HEK293 (cell line): ENCODE measurements around the gene ADAMTS8.

ENCODE experiments used
- CTCF ChIA-PET: fragments of 350-600 bp; formaldehyde crosslinking; extraction: SDS; loops from one replicate; lab custom pipeline; 2021; ENCODE audit warnings: antibody characterized with exemption; lab: Yijun Ruan, JAX
- POLR2A ChIA-PET: fragments of 300-600 bp; formaldehyde crosslinking; extraction: SDS; loops from one replicate; lab custom pipeline; 2020; ENCODE audit warnings: antibody characterized with exemption, inconsistent platforms; lab: Yijun Ruan, JAX
- H3K27ac ChIP-seq: fragments of 200-500 bp; sonication (Bioruptor generic); 2 replicates; pipeline ENCODE4 v1.5.1; 2014; ENCODE audit warnings: low read depth, low read length, control low read depth, inconsistent platforms; ENCODE audit errors: extremely low read depth
- H3K36me3 ChIP-seq, 2 experiments: fragments of 200-500 bp in 1 of 2; sonication (Bioruptor generic) in 1 of 2; 1 replicate in 1 of 2; 2 replicates in 1 of 2; pipeline ENCODE4 v1.5.1; 2014 to 2017; ENCODE audit warnings: inconsistent platforms in 2 of 2, low read length in 2 of 2; ENCODE audit not compliant: control insufficient read depth in 2 of 2, insufficient read depth in 1 of 2
- H3K4me1 ChIP-seq: fragments of 200-500 bp; sonication (Bioruptor generic); 2 replicates; pipeline ENCODE4 v1.5.1; 2014; ENCODE audit warnings: mild to moderate bottlenecking, low read length, inconsistent platforms; ENCODE audit not compliant: control insufficient read depth, insufficient read depth
- H3K4me3 ChIP-seq: 2 replicates; pipeline ENCODE4 v1.5.1; 2011; ENCODE audit warnings: low read depth, mild to moderate bottlenecking, control low read depth, low read length, moderate library complexity
- H3K9me3 ChIP-seq: fragments of 200-500 bp; sonication (Bioruptor generic); 2 replicates; pipeline ENCODE4 v1.5.1; 2014; ENCODE audit warnings: low read depth, low read length, inconsistent platforms; ENCODE audit not compliant: control insufficient read depth, insufficient read depth
- FEZF1 ChIP-seq: fragments of 450-650 bp; formaldehyde crosslinking; IDR thresholded peaks from 2 replicates; pipeline ENCODE4 v1.5.1; 2016; ENCODE audit warnings: missing biosample characterization, missing genetic modification characterization
- GLIS1 ChIP-seq: fragments of 450-650 bp; formaldehyde crosslinking; IDR thresholded peaks from 2 replicates; pipeline ENCODE4 v1.5.1; 2016; ENCODE audit warnings: missing biosample characterization, missing genetic modification characterization
- KLF17 ChIP-seq: fragments of 450-650 bp; formaldehyde crosslinking; IDR thresholded peaks from 2 replicates; pipeline ENCODE4 v1.5.1; 2016; ENCODE audit warnings: missing biosample characterization, missing genetic modification characterization
- RBAK ChIP-seq: fragments of 450-650 bp; formaldehyde crosslinking; IDR thresholded peaks from 2 replicates; pipeline ENCODE4 v1.5.1; 2016; ENCODE audit warnings: missing biosample characterization, missing genetic modification characterization
- ZBTB17 ChIP-seq: fragments of 450-650 bp; formaldehyde crosslinking; IDR thresholded peaks from 2 replicates; pipeline ENCODE4 v1.5.1; 2016; ENCODE audit warnings: missing biosample characterization, missing genetic modification characterization
- ZBTB20 ChIP-seq: fragments of 450-650 bp; formaldehyde crosslinking; IDR thresholded peaks from 2 replicates; pipeline ENCODE4 v1.5.1; 2016; ENCODE audit warnings: missing biosample characterization, missing genetic modification characterization
- ZNF114 ChIP-seq: fragments of 450-650 bp; formaldehyde crosslinking; IDR thresholded peaks from 2 replicates; pipeline ENCODE4 v1.5.0; 2017; ENCODE audit warnings: missing biosample characterization, missing genetic modification characterization
- ZNF169 ChIP-seq: fragments of 450-650 bp; formaldehyde crosslinking; IDR thresholded peaks from 2 replicates; pipeline ENCODE4 v1.5.1; 2016; ENCODE audit warnings: missing biosample characterization, missing genetic modification characterization
- ZNF202 ChIP-seq: fragments of 450-650 bp; formaldehyde crosslinking; IDR thresholded peaks from 2 replicates; pipeline ENCODE4 v1.5.1; 2016; ENCODE audit warnings: missing biosample characterization, missing genetic modification characterization, borderline replicate concordance
- ZNF366 ChIP-seq: fragments of 450-650 bp; formaldehyde crosslinking; conservative IDR thresholded peaks from 2 replicates; pipeline ENCODE4 v1.5.1; 2016; ENCODE audit warnings: missing biosample characterization, missing genetic modification characterization
- ZNF404 ChIP-seq: fragments of 450-650 bp; formaldehyde crosslinking; IDR thresholded peaks from 2 replicates; pipeline ENCODE4 v1.5.1; 2017; ENCODE audit warnings: missing biosample characterization, missing genetic modification characterization
- ZNF514 ChIP-seq: fragments of 450-650 bp; formaldehyde crosslinking; IDR thresholded peaks from 2 replicates; pipeline ENCODE4 v1.5.1; 2016; ENCODE audit warnings: missing biosample characterization, missing genetic modification characterization
- ZNF571 ChIP-seq: fragments of 450-650 bp; formaldehyde crosslinking; IDR thresholded peaks from 2 replicates; pipeline ENCODE4 v1.5.0; 2017; ENCODE audit warnings: missing biosample characterization, missing genetic modification characterization
- ZNF670 ChIP-seq: fragments of 450-650 bp; formaldehyde crosslinking; IDR thresholded peaks from 2 replicates; pipeline ENCODE4 v1.5.1; 2016; ENCODE audit warnings: missing biosample characterization, missing genetic modification characterization, low read depth
- ZSCAN23 ChIP-seq: fragments of 450-650 bp; formaldehyde crosslinking; IDR thresholded peaks from 2 replicates; pipeline ENCODE4 v1.5.1; 2016; ENCODE audit warnings: missing biosample characterization, missing genetic modification characterization
- TF ChIP-seq, protein P1 (sequence below): fragments of 450-650 bp; formaldehyde crosslinking; IDR thresholded peaks from 2 replicates; pipeline ENCODE4 v1.5.1; 2016; ENCODE audit warnings: missing biosample characterization, missing genetic modification characterization
- TF ChIP-seq, protein P2 (sequence below): fragments of 450-650 bp; formaldehyde crosslinking; IDR thresholded peaks from 2 replicates; pipeline ENCODE4 v1.5.1; 2016; ENCODE audit warnings: missing biosample characterization, missing genetic modification characterization, low read depth
- TF ChIP-seq, protein P3 (sequence below): fragments of 450-650 bp; formaldehyde crosslinking; IDR thresholded peaks from 2 replicates; pipeline ENCODE4 v1.5.1; 2016; ENCODE audit warnings: missing biosample characterization, missing genetic modification characterization, borderline replicate concordance
- TF ChIP-seq, protein P4 (sequence below): fragments of 450-650 bp; formaldehyde crosslinking; IDR thresholded peaks from 2 replicates; pipeline ENCODE4 v1.5.1; 2016; ENCODE audit warnings: missing biosample characterization, missing genetic modification characterization
- TF ChIP-seq, protein P5 (sequence below): fragments of 450-650 bp; formaldehyde crosslinking; IDR thresholded peaks from 2 replicates; pipeline ENCODE4 v1.5.1; 2016; ENCODE audit warnings: missing biosample characterization, missing genetic modification characterization

Gene ADAMTS8

GRCh38 chr11:130380778-130381177 lies 47.6 kb downstream of the ADAMTS8 start (continued):
- TF ChIP-seq, protein P1, sequence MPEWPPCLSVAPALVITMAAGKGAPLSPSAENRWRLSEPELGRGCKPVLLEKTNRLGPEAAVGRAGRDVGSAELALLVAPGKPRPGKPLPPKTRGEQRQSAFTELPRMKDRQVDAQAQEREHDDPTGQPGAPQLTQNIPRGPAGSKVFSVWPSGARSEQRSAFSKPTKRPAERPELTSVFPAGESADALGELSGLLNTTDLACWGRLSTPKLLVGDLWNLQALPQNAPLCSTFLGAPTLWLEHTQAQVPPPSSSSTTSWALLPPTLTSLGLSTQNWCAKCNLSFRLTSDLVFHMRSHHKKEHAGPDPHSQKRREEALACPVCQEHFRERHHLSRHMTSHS = no peak
- TF ChIP-seq GLIS1 (no peak), ZNF514 (tag by site-specific recombination) (no peak), ZNF670 (tag by site-specific recombination) (no peak), FEZF1 (tag by site-specific recombination) (no peak), ZNF571 (tag by site-specific recombination) (no peak)
- TF ChIP-seq, protein P2, sequence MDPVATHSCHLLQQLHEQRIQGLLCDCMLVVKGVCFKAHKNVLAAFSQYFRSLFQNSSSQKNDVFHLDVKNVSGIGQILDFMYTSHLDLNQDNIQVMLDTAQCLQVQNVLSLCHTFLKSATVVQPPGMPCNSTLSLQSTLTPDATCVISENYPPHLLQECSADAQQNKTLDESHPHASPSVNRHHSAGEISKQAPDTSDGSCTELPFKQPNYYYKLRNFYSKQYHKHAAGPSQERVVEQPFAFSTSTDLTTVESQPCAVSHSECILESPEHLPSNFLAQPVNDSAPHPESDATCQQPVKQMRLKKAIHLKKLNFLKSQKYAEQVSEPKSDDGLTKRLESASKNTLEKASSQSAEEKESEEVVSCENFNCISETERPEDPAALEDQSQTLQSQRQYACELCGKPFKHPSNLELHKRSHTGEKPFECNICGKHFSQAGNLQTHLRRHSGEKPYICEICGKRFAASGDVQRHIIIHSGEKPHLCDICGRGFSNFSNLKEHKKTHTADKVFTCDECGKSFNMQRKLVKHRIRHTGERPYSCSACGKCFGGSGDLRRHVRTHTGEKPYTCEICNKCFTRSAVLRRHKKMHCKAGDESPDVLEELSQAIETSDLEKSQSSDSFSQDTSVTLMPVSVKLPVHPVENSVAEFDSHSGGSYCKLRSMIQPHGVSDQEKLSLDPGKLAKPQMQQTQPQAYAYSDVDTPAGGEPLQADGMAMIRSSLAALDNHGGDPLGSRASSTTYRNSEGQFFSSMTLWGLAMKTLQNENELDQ (tag by site-specific recombination) = no peak
- TF ChIP-seq, all 188 proteins: peak for 0

GRCh38 chr11:130379276-130379675 lies 49.1 kb downstream of the ADAMTS8 start:
- CTCF ChIA-PET = interaction anchor here (0.6 to 1.2 kb wide), 4 partner anchors 8 to 483 kb away, joined by 3 to 4 read pairs (median 3); no protein-coding TSS in a partner anchor
- TF ChIP-seq KLF17 (tag by site-specific recombination) = no peak
- TF ChIP-seq, protein P3, sequence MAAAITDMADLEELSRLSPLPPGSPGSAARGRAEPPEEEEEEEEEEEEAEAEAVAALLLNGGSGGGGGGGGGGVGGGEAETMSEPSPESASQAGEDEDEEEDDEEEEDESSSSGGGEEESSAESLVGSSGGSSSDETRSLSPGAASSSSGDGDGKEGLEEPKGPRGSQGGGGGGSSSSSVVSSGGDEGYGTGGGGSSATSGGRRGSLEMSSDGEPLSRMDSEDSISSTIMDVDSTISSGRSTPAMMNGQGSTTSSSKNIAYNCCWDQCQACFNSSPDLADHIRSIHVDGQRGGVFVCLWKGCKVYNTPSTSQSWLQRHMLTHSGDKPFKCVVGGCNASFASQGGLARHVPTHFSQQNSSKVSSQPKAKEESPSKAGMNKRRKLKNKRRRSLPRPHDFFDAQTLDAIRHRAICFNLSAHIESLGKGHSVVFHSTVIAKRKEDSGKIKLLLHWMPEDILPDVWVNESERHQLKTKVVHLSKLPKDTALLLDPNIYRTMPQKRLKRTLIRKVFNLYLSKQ (tag by site-specific recombination) = no peak
- no peak for TF ChIP-seq ZNF202
- no peak for TF ChIP-seq ZNF366 (tag by site-specific recombination)
- TF ChIP-seq ZBTB17 (tag by site-specific recombination) = no peak
- TF ChIP-seq ZSCAN23 (tag by site-specific recombination) = no peak
- TF ChIP-seq, protein P4, sequence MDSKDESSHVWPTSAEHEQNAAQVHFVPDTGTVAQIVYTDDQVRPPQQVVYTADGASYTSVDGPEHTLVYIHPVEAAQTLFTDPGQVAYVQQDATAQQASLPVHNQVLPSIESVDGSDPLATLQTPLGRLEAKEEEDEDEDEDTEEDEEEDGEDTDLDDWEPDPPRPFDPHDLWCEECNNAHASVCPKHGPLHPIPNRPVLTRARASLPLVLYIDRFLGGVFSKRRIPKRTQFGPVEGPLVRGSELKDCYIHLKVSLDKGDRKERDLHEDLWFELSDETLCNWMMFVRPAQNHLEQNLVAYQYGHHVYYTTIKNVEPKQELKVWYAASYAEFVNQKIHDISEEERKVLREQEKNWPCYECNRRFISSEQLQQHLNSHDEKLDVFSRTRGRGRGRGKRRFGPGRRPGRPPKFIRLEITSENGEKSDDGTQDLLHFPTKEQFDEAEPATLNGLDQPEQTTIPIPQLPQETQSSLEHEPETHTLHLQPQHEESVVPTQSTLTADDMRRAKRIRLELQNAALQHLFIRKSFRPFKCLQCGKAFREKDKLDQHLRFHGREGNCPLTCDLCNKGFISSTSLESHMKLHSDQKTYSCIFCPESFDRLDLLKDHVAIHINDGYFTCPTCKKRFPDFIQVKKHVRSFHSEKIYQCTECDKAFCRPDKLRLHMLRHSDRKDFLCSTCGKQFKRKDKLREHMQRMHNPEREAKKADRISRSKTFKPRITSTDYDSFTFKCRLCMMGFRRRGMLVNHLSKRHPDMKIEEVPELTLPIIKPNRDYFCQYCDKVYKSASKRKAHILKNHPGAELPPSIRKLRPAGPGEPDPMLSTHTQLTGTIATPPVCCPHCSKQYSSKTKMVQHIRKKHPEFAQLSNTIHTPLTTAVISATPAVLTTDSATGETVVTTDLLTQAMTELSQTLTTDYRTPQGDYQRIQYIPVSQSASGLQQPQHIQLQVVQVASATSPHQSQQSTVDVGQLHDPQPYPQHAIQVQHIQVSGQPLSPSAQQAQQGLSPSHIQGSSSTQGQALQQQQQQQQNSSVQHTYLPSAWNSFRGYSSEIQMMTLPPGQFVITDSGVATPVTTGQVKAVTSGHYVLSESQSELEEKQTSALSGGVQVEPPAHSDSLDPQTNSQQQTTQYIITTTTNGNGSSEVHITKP (tag by site-specific recombination) = no peak
- TF ChIP-seq ZNF169 = no peak
- TF ChIP-seq ZNF114 (tag by site-specific recombination) = no peak
- TF ChIP-seq, protein P5, sequence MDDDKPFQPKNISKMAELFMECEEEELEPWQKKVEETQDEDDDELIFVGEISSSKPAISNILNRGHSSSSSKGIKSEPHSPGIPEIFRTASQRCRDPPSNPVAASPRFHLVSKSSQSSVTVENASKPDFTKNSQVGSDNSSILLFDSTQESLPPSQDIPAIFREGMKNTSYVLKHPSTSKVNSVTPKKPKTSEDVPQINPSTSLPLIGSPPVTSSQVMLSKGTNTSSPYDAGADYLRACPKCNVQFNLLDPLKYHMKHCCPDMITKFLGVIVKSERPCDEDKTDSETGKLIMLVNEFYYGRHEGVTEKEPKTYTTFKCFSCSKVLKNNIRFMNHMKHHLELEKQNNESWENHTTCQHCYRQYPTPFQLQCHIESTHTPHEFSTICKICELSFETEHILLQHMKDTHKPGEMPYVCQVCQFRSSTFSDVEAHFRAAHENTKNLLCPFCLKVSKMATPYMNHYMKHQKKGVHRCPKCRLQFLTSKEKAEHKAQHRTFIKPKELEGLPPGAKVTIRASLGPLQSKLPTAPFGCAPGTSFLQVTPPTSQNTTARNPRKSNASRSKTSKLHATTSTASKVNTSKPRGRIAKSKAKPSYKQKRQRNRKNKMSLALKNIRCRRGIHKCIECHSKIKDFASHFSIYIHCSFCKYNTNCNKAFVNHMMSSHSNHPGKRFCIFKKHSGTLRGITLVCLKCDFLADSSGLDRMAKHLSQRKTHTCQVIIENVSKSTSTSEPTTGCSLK = no peak
- TF ChIP-seq ZBTB20 (tag by site-specific recombination) = no peak
- TF ChIP-seq ZNF404 (tag by site-specific recombination) = no peak
- TF ChIP-seq RBAK = no peak

More at GRCh38 chr11:130379276-130379675, 49.1 kb downstream of the ADAMTS8 start:
- Histone ChIP-seq H3K27ac (no peak overlapping the region), H3K36me3 (no peaks in the 10 kb centered on the region), H3K4me3 (no peak overlapping the region), H3K9me3 (no peaks in the 10 kb centered on the region), H3K4me1 (0 out of 2 replicates have a peak, but pooled peaks cover 3% of the 10 kb centered on the region)
- POLR2A ChIA-PET = no interaction called here
